NCI-H1694 treated with DMSO at 0.1 percent for 48 hours (cell line): ENCODE data around the gene LRRC14B.

Source experiments
- DNase-seq: peaks from one replicate; lab custom pipeline; 2025; lab: John Stamatoyannopoulos, UW

Gene LRRC14B

DNA sequence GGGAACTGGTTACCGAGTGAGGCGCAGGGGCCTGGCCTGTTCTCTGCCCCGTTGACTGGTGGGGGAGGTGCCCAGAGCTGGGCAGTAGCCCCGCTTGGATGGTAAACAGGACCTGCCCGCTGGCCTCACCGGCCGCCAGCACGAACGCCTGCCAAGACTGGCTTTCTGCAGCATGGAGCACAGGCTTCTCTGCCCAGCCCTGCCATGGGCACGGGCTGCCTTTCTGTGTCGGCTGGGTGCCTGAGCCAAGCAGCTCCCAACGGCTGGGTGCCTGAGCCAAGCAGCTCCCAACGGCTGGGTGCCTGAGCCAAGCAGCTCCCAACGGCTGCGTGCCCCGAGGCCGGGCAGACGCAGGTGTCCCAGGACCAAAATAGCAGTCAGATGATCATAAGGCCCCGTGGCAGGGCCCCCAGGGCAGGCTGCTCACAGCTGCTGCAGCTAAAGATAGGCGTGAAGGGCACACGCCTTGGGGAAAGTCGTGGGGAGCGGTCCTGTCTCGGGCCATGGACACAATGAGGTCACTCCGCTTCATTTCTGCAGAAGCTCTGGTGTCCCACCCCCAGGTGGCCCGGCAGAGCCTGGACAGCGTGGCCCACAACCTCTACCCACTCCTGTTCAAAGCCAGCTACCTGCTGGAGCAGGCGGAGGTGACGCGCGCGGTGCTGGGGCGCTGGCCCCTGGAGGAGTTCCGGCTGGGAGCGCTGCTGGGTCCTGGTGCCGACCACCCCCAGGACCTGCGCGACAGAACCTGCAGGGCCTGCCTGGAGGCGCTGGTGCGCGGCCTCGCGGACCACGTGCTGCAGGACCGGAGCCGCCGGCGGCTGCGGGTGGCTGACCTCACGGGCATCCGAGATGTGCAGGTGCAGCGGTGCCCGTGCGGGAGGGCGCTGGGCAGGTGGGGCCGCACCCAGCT lies at the start of gene LRRC14B:
Gene LRRC14B (plus strand): TSS at position 460 of the 913 bp plus-strand sequence. CDS start 44 bp downstream, at position 504.
- peak; percentile 24 for DNase-seq

DNA sequence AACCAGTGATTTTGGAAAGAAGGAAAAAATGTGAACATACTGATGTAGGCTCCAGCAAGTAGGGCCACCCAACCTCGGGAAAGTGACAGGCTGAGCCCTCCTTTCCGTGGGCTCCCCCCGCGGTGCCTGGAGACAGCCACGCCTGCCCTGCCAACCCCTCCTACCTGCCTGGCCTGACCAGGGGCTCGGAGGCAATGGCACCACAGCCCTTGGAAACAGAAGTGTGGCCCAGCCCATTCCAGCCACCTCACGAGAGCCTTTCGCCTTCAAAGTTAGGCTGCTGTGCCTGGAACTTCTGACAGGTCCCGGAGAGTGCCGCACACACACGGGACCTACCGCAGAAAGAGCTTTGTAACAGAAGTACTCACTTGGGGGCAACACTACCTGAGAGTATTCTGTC lies 49.5 kb upstream of the LRRC14B start:
- no peak for DNase-seq

DNA sequence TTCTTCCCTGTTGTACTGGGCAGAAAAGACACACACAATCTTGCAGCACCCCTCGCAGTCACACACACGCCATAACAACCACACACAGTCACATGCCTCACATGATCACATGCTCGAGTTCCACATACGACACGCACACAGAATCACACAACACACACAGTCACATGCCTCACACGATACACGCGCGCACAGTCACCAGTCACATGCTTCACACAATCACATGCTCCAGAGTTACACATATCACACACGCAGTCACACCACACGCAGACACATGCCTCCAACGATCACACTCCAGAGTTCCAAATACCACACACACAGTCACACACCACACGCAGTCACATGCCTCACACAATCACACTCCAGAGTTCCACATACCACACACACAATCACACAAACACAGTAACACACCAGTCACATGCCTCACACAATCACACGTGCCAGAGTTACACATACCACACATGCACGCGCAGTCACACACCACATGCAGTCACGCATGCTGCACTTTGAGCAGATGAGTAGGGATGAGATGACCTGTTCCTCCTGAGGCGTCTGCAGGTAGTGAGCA lies 49.0 kb upstream of the LRRC14B start:
- no peak for DNase-seq

DNA sequence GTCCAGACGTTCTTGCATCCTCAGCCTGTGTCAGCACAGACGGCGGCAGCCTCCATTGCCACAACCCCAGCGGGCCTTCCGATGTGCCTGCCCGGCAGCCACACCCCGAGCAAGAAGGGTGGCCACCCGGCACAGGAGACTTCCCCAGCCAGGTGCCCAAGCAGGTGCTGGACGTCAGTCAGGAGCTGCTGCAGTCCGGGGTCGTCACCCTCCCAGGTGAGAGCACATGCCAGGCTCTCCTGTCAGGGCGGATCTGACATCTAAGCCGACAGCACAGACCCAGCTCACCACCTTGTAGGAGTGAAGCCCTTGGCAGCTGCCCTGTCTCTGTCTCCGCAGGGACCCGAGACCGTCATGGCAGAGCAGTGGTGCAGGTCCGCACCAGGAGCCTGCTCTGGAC lies 48.3 kb upstream of the LRRC14B start:
- no peak for DNase-seq

DNA sequence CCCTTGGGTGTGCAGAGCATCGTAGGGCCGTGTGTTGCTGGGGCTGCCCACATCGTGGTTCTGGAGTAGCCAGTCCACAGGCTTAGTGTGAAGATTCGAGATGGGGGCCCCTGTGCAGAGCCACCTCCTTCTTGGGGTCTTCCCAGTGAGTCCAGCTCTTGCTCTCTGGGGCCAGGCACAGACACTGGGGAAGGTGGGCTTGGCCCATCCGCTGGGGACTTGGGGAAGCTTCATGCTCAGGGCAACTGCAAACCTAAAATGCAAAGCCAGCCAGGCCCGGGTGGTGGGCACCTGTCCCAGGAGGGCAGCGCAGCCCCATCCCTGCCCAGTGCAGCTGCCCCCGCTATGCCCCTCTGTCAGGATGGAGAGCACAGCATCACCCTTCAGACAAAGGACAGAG lies 46.4 kb upstream of the LRRC14B start:
- no peak for DNase-seq

DNA sequence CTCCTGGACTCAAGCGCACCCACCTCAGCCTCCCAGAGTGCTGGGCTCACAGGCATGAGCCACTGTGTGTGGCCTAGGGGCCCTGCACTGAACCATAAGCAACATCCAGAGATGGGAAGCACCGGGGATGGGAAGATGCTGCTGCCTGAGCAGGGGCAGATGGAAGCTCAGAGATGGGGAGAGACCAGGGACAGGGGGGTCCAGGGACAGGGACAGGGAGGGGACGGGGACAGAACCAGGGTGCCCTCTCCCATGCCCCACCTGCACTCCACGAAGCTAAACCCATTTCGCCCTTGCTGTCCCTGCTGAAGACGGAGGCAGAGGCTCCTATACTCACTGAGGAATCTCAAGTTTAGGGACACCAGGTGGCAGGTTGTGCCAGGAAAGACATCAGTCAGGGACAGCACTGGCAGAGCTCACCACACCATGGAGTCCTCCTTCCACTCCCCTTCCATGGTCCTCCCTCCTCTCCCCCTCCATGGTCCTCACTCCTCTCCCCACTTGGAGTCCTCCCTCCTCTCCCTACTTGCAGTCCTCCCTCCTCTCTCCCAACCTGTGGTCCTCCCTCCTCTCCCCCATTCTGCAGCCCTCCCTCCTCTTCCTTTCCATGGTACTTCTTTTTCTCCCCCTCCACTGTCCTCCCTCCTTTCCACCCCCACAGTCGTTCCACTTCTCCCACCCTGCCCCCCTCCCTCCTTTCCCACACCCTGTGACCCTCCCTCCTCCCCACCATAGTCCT lies 45.5 kb upstream of the LRRC14B start:
- DNase-seq = no peak

DNA sequence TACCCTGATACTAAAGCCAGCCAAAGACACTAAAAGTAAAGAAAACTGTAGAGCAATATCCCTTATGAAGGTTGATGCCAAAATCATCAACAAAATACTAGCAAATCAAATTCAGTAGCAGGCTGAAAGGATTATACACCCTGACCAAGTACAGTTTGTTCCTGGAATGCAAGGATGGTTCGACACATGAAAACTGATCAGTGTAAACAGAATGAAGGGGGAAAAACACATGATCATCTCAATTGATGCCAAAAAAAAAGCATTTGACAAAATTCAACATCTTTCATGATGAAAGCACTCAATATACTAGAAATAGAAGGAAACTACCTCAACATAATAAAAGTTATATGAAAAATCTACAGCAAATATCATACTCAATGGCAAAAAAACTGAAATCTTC lies 43.5 kb upstream of the LRRC14B start:
- no peak for DNase-seq

DNA sequence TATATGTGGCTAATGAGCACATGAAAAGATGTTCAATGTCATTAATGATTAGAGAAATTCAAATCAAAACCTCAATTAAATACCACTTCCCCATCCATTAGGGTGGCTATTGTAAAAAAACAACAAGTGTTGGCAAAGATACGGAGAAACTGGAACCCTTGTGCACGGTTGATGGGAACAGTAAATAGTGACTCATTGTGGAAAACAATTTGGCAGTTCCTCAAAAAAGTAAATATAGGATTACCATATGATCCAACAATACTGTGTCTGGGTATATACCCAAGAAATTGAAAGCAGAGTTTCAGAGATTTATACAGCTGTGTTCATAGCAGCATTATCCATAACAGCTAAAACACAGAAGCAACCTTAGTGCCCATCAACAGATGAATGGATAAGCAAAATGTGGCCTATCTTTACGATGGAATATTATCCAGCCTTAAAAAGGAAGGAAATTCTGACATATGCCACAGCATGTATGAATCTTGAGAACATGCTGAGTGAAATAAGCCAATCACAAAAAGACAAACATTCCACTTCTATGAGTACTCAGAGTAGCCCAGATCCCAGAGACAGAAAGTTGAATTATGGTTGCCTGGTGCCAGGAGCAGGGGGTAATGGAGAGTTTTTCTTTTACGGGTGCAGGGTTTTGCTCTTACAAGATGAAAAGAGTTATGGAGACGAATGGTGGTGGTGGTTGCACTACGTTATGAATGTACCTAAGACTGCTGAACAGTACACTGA lies 41.4 kb upstream of the LRRC14B start:
- peak; percentile 85 for DNase-seq

DNA sequence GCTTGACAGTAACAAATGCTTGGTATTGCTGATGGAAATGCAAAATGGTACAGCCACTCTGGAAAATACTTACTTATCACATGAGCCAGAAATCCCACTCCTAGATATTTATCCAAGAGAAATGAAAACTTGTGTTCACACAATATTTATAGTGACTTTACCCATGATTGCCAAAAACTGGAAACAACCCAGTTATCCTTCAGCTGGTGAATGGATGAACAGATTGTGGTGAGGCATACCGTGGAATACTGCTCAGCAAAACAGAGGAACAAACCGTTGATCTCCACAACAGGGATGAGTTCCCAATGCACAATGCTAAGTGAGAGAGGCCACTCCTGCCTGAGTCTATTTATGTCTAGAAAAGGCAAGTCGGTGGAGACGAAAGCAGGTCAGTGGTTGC lies 40.5 kb upstream of the LRRC14B start:
- peak; percentile 94 for DNase-seq

DNA sequence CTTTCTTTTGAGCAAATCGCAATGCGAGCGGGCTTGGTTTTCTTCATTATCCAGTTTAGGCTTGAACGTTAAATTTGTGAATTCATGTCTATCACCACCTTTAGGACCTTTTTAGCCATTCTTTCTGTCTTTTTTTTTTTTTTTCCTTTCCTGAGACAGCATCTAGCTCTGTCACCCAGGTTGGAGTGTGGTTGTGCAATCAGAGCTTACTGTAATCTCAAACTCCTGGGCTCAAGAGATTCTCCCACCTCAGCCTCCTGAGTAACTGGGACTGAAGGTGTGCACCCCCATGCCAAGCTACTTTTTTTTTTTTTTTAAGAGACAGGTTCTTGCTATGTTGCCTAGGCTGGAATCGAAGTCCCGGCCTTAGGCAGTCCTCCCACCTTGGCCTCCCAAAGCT lies 39.2 kb upstream of the LRRC14B start:
- no peak for DNase-seq

DNA sequence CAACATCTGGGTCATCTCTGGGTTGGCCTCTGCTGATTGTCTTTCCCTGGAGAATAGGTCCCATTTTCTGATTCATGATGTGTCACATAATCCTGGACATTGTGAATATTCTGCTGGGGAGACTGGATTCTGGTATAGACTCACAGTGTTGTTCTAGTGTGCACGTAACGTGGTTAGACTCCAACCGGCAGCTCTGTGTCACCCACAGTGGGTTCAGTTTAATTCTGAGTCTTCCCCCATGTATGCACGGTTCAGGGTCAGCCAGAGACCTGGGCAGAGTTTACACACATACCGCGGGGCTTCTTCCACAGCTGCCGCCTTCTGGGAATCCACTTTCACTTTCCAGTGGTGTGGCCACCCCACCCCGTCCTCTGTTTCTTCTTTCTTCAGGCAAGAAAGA lies 38.0 kb upstream of the LRRC14B start:
- no peak for DNase-seq

DNA sequence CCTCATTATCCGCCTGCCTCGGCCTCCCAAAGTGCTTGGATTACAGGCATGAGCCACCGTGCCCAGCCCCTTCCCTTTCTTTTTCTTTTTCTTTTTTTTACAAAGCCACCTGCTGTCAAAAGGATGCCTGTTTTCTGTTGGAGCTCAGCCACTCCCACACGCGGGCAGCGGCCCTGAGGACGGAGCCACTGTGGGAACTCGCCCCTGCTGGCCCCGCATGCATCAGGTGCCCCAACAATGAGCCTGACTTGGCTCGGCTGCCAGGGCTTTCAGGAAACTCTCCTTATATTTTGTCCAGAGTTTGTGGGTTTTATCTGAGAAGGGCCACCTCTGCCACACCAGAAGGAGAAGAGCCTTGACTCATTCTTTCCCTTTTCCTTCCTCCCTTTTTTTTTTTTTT lies 37.1 kb upstream of the LRRC14B start:
- no peak for DNase-seq

DNA sequence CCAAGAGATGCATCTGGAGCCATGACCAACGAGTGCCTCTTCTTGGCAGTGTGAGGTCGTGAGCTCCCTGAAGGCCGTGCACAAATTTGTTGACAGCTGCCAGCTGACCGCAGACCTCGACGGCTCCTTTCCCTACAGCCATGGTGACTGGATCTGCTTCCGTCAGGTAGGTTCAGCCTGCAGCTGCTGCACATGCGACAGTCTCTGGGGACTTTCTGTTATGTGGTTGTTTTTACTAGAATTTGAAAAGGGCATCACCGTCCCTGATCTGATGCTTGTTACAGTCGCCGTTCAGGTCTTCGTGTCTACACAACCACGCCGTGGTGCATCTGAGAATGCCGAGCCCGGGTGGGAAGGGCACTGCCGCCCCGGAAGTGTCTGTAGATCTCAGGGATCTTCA lies 36.5 kb upstream of the LRRC14B start:
- DNase-seq = no peak

DNA sequence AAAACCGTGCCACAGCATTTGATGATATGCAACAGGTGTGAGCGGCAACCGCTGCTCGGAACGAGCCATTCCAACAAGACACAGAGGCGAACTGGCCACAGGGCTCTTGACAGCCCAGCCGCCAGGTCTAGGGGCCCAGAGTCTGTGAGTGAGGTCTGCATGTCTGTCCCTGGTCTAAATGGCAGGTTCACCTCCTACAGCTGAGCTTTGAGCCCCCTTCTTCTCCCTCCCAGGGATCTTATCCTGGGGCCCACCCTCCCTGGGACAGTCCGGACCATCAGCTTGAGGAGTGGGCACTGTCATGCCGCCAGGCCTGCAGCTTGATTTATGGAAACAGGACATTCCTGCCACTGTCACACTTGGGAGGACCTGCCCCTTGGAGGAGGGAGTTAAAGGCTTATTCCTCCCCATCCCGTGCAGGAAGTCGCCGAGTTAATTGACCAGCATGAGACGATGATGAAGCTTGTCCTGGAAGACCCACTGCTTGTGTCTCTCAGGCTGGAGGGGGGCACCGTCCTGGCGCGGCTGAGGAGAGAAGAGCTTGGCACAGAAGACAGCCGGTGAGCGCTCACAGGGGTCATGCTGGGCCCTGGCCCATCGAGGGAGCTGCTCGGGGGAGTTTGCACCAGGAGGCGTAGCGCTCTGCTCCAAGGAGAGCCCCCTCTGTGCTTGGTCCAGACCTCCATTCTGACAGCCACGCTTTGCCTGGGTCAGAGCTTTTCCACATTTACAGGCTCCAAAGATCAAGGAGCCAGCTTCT lies 35.5 kb upstream of the LRRC14B start:
- no peak for DNase-seq

DNA sequence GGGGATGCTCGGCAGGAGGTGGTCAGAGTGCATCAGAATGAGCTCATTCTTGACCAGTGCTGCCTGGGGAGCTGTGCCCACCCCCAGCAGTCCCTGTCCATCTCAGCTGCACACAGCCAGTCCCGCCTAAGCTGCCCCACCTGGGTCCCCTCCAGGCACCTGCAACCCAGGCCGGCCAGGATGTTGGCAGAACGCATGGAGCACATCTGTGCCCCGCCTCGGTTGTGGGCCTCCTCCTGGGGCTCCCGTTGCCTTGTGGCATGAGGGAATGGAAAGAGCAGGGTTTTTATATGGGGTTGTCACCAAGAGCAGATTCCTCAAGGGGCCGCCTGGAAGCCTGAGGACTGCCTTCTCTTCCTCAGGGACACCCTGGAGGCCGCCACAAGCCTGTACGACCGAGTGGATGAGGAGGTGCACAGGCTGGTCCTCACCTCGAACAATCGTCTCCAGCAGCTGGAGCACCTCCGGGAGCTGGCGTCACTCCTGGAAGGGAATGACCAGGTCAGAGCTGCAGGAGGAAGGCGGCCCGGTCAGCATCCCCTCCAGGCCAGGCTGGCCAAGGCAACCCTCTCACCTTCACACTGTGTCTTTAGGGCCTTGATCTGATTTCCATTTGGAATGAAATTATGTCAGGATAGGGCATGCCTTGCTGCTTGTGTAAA lies 34.8 kb upstream of the LRRC14B start:
- DNase-seq = no peak

DNA sequence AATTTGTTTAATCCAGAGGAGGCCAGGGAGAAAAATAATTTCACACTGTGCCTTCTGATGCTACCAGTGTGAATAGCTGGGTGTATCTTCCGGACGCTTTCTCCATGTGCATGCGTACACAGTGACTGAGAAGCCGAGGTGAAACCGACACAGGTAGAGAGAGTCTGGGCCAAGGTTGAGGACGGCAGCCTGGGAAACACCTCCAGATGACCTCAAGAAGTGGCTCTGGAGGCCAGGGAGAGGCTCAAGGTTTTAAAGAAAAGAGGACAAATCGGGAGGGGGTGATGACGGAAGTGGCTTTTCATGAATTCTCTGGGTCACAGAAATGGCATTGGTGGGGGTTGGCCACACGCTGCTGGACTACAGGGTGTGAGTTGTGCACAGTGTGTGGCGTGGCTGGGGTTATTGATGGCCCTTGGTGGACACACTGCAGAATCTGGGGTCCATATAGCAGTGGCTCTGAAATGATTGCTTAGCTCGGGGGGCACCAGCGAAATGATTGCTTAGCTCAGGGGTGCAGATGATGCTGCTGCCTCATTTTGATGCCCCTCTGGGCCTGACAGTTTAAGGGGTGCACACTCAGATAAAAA lies 34.1 kb upstream of the LRRC14B start:
- DNase-seq = no peak

DNA sequence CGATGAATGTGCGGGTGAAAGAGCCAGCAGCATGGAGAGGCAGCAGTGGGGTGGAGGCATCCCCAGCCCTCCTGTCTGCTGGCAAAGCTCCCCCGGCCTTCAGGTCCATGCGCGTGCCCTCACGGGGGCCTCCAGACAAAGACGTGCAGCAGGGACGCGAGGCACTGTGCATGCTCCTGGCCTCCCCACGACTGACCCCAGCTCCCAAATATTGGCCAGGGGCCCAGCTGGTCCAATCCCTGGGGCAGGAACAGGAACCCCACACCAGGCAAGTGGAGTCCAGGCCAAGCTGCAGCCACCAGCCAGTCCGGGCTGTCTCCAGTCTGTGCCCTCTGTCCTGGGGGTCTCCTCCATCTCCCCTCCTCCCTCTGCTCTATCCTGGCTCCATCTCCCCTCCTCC lies 33.5 kb upstream of the LRRC14B start:
- no peak for DNase-seq

DNA sequence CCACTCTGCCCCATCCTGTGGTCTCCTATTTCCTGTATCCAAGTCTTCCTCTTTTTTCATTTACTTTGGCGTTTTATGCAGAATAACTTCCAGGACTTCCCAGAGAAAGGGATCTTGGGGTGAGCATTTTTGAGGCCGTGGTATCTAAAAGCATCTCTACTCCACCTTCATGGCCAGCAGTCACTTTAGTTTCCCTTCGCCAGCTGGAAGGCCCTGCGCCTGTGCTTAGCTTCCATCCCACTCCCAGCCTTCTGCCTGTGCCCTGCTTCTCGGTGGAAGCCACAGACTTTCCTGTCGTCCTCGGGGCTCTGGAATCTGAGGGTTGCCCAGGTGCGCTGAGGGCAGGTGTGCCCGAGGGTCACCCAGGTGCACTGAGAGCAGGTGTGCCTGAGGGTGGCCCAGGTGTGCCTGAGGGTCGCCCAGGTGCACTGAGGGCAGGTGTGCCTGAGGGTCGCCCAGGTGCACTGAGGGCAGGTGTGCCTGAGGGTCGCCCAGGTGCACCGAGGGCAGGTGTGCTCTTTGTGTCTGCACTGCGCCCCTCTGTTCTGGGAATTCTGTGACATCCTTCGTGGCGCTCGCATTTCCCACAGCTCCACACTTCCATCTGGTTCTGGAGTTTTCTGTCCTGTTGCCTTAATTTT lies 32.4 kb upstream of the LRRC14B start:
- DNase-seq = no peak

DNA sequence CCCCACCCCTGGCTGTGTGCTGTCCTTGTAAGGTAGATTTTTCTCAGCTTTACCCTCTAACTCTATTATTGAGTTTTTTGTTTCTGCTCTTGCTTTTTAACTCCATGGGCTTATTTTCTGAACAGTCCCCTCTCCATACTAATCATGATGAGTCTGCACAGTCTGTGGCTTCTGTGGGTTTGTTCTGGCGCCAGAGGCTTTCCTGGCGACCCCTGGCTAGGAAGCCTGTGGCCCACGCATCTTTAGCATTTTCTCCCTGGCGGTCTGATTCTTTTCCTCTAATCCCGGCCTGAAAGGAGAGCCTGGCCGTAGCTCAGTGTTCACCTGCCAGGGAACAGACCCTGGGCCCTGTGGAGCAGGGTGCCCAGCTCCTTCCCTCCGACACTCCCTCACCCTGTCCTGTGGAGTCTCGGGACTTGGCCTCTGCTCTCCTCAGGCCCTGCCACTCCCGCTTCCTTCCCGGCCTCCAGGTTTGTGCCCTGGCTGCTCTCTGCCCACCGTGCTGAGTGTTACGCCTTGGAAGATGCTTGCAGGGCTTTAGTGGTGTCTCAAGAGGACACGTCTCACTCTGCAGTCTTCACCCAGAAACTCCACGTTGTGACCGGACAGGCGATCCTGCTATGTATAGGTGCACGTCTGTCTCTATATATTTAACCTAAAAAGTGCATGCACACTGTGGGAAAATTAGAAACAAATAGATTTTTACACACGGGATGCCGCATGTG lies 31.7 kb upstream of the LRRC14B start:
- DNase-seq = no peak

DNA sequence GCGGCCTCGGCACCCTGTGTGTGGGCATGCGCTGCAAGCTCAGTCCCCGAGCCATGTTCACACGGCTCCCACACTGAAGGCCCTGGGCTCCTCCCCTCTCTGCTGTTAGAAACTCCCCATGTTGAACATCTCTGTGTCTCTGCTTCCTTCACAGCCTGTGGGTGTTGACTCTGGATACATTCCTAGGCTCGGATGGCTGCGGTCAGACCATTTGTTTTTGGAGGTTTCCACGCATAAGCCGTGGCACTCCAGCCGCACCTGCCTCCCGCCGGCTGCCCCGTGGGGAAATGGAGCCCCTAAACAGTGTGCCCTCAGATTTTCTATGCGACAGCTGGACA lies 31.2 kb upstream of the LRRC14B start:
- DNase-seq = no peak
